Left lobe of liver (tissue), 2 donors: Measurements from ENCODE around the gene WFDC1. TPM values are rescaled to one million over a fixed set of nuclear protein-coding genes. Genes with fewer than 3 reads are reported as not detected.
A peak's percentile ranks its signal among the peaks of the same experiment; 100 is the strongest.

Source experiments
- ATAC-seq: fragments of 200-7000 bp; cut with Tn5 transposase; one replicate; pipeline ENCODE4 v1.9.1; 2020; ENCODE audit warnings: mild to moderate bottlenecking, moderate library complexity
- DNase-seq: peaks from one replicate; pipeline ENCODE4 v3.0.0-alpha.2; 2020; ENCODE audit warnings: low spot score
- total RNA-seq: library from RNA; stranded (reverse); gene quantifications from one replicate; pipeline ENCODE4 v1.2.1, GENCODE V29; 2021
- donor health status: DM: no; HTN: no; CAD: no; lungs with moderate emphysema.
- donor health status: DM: no; HTN: yes; CAD: no.

WFDC1 gene
- total RNA-seq, 1 donor from 2014 or later = 1.4 TPM

GRCh38 chr16:84348386-84348888 lies 53.8 kb downstream of the WFDC1 start:
- no peak for DNase-seq

DNA sequence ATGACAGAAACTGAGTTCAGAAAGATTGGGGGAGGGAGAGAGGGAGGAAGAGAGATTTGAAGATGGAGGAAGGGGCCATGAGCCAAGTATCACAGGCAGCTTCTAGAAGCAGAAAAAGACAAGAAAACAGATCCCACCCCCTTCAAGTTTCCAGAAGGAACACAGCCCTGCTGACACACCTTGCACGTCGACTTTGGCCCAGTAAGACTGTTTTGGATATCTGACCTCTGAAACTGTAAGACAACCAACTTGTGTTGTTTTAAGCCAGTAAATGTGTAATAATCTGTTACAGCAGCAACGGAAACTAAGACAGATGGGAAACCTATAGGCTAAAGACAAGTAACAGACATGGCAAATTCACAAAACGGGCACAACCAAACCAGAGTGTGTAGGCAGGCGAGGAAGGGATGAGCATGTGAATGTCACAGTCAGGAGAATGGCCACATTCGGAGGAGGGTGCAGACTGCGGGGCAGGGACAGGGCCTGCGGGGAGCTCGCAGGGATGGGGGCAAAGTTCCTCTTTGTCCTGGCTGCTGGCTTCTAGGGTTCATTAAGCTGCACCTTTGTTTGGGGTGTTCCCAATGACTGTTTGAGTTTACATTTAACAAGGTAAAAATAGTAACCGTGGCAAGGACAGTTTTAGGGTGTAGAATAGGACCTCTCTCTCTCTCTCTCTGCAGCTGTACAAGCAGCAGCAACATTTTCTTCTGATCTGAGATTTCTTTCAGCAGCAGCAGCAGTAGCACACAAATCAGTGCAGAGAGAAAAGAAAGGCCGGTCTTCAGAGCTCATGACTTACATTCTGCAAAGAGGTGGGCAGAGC lies 55.4 kb downstream of the WFDC1 start:
- DNase-seq (no peak), ATAC-seq (no peak)

More at GRCh38 chr16:84348386-84348888, 53.8 kb downstream of the WFDC1 start:
- no peak for ATAC-seq

- DNase-seq (no peak), ATAC-seq (no peak)
Observed at GRCh38 chr16:84350685-84351400, 56.2 kb downstream of the WFDC1 start.

DNA sequence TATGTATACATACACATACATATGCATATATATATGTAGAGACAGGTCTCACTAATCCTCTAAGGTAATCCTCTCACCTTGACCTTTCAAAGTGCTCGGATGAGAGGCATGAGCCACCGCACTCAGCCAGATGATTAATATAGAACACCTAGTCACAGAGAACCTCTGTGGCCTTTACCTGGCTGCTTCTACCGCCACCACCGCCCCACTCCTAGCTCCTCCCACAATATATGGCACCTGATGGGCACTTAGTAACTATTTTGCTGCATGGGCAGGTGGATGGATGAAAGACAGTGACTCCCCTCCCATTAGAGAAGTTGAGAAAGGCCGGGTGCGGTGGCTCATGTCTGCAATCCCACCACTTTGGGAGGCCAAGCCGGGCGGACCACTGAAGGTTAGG lies 57.0 kb downstream of the WFDC1 start:
- no peak for DNase-seq
- ATAC-seq = no peak

GRCh38 chr16:84354306-84354705 lies 59.6 kb downstream of the WFDC1 start:
- DNase-seq (no peak), ATAC-seq (no peak)

DNA sequence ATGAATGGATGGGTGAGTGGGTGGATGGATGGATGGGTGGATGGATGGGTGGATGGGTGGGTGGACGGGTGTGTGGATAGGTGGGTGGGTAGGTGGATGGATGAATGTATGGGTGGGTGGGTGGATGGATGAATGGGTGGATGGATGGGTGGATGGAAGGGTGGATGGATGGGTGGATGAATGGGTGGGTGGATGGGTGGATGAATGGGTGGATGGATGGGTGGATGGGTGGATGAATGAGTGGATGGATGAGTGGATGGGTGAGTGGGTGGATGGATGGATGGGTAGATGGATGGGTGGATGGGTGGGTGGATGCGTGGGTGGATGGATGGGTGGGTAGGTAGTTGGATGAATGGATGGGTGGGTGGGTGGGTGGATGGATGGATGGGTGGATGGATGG lies 60.5 kb downstream of the WFDC1 start:
- no peak for DNase-seq
- ATAC-seq = no peak

DNA sequence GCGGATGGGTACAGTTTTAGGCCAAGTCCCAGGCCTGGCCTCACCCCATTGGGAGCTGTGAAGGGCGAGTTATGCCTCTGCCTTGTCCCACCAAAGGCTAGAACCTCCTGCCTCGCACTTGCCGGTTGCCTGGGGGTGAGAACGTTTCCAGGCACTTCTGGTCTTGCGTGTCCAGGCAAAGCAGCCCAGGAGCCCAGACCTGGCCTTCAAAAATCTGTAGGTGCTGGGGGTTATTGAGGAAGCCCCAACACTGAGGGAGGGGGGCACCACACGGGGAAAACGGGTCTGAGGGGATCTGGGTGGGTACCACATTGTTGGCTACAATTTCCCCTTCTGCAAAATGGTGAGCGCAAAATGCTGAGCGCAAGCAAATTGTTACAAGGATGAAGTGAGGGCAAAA lies 61.5 kb downstream of the WFDC1 start:
- ATAC-seq (no peak), DNase-seq (no peak)

DNA sequence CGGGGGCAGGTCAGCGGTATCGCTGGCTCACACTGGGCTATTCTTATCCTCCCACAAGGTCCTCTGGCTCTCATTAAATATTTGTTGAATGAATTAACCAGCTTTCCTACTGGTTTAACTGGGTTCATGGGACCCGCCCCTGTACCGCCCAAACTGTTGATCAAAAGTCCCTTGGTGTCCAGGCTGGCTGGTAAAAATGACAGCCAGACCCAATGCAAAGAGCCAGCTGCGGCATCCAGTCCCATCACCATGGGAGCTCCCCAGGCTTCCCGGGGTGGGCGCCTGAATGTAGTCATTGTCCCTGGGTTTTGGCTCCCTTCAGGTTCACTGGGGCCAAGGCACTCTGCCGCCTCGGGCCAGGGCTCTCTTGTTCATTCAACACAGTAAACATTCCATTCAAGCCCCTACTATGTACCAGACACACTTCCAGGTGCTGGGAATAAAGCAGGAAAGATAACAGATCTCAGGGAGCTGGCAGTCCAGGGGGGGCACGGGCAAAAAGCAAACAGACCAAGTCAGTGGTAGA lies 62.0 kb downstream of the WFDC1 start:
- peak; percentile 51 for ATAC-seq
- DNase-seq = no peak

- peak; percentile 65 for ATAC-seq
Observed at GRCh38 chr16:84357191-84357651, 62.5 kb downstream of the WFDC1 start.

GRCh38 chr16:84358601-84359295 lies 64.1 kb downstream of the WFDC1 start:
- ATAC-seq = no peak
- DNase-seq = no peak

More at GRCh38 chr16:84357191-84357651, 62.5 kb downstream of the WFDC1 start:
- DNase-seq = no peak

DNA sequence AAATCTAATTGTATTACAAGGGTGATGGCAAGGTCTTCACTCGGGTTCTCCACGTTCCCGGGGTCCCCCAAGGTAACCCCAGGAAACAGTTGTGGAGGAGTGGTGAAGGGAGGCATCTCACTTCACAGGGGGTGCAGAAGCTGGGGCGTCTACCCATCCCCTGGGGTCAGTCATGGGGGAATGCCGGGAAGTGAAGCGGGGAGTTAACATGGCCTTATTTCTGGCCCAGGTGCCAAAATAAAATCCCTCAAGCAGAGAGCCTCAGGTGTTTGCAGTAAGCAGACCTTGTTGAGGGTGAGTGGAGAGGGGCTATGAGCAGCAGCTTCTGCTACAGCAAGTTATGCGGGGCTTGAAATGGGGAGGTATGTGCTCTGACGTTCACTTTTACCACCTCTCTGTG lies 64.6 kb downstream of the WFDC1 start:
- DNase-seq (no peak), ATAC-seq (no peak)

- ATAC-seq = no peak
- DNase-seq = no peak
Observed at GRCh38 chr16:84360170-84360569, 65.5 kb downstream of the WFDC1 start.

- DNase-seq = no peak
- no peak for ATAC-seq
Observed at GRCh38 chr16:84360748-84361147, 66.1 kb downstream of the WFDC1 start.

DNA sequence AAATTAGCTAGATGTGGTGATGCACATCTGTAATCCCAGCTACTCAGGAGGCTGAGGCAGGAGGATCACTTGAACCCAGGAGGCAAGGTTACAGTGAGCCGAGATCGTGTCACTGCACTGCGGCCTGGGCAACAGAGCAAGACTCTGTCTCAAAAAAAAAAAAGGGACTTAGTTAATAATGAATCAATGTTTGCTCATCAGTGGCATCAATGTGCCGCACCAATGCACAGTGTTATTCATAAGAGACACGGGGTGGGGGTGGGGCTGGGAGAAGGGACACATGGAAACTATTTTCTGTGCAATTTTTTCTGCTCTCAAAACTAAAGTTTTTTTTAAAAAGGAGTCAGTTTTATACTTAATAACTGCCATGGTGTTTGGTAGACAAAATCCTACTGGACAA lies 66.9 kb downstream of the WFDC1 start:
- ATAC-seq (no peak), DNase-seq (no peak)

DNA sequence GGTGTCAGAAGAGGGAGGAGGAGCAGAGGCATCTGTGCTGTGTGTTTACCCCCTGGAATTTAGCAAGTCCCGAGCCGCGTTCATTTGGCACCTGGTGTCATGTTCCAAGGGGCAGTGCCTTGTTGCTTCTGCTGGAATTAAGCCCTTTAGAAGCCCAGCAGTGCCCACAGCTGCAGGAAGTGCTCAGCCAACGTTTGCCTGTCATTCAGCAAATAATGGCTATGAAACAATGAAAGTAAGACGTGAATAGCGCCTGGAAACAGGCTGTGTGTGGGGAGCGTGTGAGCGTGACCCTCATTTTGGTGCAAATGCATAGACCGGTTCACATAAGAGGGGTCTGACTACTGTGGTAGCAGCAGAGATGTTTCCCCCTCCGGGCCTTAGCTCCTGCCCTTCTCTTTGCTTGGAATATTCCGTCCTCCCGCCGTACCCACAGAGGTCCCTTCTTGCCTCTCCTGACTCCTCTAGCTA lies 67.8 kb downstream of the WFDC1 start:
- ATAC-seq (no peak), DNase-seq (no peak)

DNA sequence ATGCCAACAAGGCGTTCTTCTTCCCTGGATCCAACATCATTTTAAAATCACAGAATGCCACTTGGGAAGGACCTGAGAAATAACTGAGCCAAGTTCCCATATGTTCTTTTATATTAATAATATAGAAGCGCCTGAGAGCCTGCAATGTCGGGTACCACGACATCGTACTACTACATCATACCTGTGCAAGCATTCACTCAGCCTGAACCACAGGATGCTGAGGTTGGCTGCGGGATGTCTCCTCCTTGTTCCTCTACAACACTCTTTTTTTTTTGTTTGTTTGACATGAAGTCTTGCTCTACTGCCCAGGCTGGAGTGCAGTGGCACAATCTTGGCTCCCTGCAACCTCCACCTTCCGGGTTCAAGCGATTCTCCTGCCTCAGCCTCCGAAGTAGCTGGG lies 71.5 kb downstream of the WFDC1 start:
- DNase-seq (no peak), ATAC-seq (no peak)

GRCh38 chr16:84367297-84367680 lies 72.6 kb downstream of the WFDC1 start:
- DNase-seq (no peak), ATAC-seq (no peak)

- DNase-seq (no peak), ATAC-seq (no peak)
Observed at GRCh38 chr16:84367750-84368307, 73.2 kb downstream of the WFDC1 start.

- DNase-seq (no peak), ATAC-seq (peak; percentile 26)
Observed at GRCh38 chr16:84368308-84368996, 73.8 kb downstream of the WFDC1 start, which contains the start of gene ATP2C2. ATP2C2 (plus strand) TSS chr16:84368538; CDS start chr16:84368616, 78 bp downstream.

GRCh38 chr16:84369105-84369504 lies 74.4 kb downstream of the WFDC1 start:
- DNase-seq = no peak
- no peak for ATAC-seq
